SU-DHL-6 (cell line): ENCODE measurements around the gene LRRFIP1.

Source experiments
- CTCF ChIP-seq: fragments of 200-600 bp; sonication (generic); IDR thresholded peaks from one replicate; pipeline ENCODE4 v1.5.1; 2017; ENCODE audit warnings: antibody characterized with exemption, mild to moderate bottlenecking, low read length, moderate library complexity; ENCODE audit not compliant: insufficient read depth, poor library complexity, severe bottlenecking
- EZH2phosphoT487 ChIP-seq: fragments of 200-600 bp; sonication (generic), shearing (Covaris generic); conservative IDR thresholded peaks from 2 replicates; pipeline ENCODE4 v1.6.1; 2018; ENCODE audit warnings: mild to moderate bottlenecking, antibody characterized with exemption, low read length, moderate library complexity, mixed read lengths

GRCh38 chr2:237648016-237648381 is 20.6 kb downstream of the LRRFIP1 start:
- no peak for TF ChIP-seq CTCF
- no peak for TF ChIP-seq EZH2phosphoT487
